ENCODE data around the gene ECT2.
A peak's percentile ranks its signal among the peaks of the same experiment; 100 is the strongest.
"Not testable (repeated sequence)": the region's sequence is repeated elsewhere in the genome, so short reads cannot be mapped to it uniquely, and the experiment has no call there.

ECT2 gene

DNA sequence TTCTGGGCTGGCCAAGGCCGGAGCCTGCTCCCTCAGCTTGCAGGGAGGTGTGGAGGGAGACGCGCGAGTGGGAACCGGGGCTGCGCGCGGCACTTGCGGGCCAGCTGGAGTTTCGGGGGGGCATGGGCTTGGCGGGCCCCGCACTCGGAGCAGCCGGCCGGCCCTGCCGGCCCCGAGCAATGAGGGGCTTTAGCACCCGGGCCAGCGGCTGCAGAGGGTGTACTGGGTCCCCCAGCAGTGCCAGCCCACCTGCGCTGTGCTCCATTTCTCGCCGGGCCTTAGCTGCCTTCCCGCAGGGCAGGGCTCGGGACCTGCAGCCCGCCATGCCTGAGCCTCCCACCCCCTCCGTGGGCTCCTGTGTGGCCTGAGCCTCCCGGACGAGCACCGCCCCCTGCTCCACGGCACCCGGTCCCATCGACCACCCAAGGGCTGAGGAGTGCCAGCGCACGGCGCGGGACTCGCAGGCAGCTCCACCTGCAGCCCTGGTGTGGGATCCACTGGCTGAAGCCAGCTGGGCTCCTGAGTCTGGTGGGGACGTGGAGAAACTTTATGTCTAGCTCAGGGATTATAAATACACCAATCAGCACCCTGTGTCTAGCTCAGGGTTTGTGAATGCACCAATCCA is 116.3 kb downstream of the ECT2 start:
- not testable (repeated sequence) for DNase-seq

DNA sequence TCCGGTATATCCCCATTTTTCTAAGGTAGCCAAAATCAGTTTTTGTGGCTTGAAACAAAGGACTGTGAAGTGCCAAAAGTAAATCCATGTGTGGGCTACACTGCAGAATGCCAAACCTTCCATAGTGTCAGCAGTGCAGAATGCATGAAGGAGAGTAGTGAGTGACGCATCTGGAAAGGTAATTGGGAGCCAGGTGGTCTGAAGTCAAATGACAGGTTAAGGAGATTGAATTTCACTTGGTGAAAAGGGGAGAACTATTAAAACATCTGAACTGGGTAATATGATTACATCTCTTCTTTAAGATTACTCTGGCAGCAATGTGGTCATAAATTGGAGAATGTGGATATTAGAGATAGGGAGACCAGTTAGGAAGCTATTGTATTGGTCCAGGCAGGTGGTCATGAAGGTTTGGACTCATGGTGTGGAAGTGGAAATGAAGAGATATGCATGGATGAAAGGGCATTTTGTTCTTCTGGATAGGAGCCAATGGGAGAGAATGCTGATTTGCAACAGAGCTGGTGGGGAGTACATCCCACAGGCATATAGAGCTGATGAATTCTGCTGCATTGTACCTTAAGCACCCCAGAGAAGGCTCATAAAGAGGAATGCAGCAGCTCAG is 118.2 kb downstream of the ECT2 start:
- DNase-seq = no peak

DNA sequence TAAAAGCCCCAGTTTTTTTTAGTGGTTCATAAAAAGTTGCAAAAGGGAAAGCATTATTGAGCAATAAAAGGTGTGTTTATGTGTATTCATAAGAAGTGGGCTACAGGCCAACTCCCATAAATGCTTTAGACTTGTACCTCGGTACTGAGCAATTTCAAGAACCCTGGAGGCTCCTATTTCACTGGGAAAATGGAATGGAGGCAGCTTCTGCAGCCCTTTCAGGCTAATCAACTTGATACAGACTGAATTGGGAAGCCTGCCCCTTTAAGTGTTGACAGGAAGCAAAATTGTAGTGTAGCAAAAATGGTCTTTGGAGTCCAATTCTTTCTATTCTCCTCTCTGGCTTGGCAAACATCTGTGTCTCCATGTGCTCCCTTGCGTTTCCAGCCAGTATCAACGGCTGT is 118.8 kb downstream of the ECT2 start:
- DNase-seq = peak; percentile 31

DNA sequence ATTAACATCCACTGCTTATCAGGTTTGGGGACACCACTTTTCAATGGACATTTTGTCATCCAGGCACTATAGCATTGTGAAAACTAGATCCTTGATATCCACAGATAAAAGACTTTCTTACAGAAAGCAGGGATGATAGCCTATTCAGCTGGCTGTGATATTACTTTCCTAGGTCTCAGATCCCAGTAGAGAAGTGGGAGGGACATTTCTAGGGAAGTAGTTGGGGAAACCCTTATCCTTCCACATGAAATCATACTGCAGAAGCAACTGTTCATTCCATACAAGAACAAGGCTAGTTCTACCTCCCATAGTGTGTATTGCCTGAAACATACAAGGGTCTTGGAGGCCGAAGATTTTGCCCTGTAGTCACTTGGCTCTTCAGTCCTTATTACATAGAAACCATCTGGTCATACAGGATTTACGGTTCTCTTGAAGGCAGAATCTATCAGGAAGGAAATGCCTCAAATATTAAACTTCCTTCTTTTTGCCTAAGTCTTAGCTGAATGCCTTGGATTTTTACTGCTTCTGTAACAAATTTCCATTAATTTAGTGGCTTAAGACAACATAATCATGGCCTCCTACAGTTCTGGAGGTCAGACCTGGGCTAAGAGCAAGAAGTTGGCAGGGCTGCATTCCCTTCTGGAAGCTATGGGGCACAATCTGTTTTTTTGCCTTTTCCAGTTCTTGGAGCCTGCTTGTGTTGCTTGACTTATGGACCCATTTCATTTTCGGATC is 119.4 kb downstream of the ECT2 start:
- no peak for DNase-seq

All from OCI-M1 (cell line).